WI38 (cell line): ENCODE data around the gene CEP170B.

Experiments
- H3K4me3 ChIP-seq: 2 replicates; pipeline ENCODE4 v1.5.1; 2011; ENCODE audit warnings: low read depth, mild to moderate bottlenecking, control low read depth, low read length
- TF ChIP-seq, protein P1 (sequence below): IDR thresholded peaks from 2 replicates; pipeline ENCODE4 v1.5.1; 2012; ENCODE audit warnings: low read depth, mild to moderate bottlenecking, control low read depth, low read length

CEP170B gene

GRCh38 chr14:104892531-104893434, 27.7 kb downstream of the CEP170B start:
- TF ChIP-seq, protein P1, sequence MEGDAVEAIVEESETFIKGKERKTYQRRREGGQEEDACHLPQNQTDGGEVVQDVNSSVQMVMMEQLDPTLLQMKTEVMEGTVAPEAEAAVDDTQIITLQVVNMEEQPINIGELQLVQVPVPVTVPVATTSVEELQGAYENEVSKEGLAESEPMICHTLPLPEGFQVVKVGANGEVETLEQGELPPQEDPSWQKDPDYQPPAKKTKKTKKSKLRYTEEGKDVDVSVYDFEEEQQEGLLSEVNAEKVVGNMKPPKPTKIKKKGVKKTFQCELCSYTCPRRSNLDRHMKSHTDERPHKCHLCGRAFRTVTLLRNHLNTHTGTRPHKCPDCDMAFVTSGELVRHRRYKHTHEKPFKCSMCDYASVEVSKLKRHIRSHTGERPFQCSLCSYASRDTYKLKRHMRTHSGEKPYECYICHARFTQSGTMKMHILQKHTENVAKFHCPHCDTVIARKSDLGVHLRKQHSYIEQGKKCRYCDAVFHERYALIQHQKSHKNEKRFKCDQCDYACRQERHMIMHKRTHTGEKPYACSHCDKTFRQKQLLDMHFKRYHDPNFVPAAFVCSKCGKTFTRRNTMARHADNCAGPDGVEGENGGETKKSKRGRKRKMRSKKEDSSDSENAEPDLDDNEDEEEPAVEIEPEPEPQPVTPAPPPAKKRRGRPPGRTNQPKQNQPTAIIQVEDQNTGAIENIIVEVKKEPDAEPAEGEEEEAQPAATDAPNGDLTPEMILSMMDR, result no peak
- H3K4me3 ChIP-seq, result no peak overlapping the region

GRCh38 chr14:104893435-104894207, 28.6 kb downstream of the CEP170B start:
- H3K4me3 ChIP-seq, result no peak overlapping the region
- TF ChIP-seq, protein P1, result no peak

GRCh38 chr14:104894331-104895206, 29.5 kb downstream of the CEP170B start:
- no peak overlapping the region for H3K4me3 ChIP-seq
- TF ChIP-seq, protein P1, result no peak

- no peak overlapping the region for H3K4me3 ChIP-seq
- TF ChIP-seq, protein P1, result no peak
These were observed 30.2 kb downstream of the CEP170B start for GRCh38 chr14:104895207-104895785.

GRCh38 chr14:104895786-104896661, 31.0 kb downstream of the CEP170B start:
- H3K4me3 ChIP-seq, result no peak overlapping the region
- TF ChIP-seq, protein P1, result no peak
